HG03432 (cell line): Measurements from ENCODE around the gene SRRM2.

ENCODE experiments used
- ATAC-seq: cut with Tn5 transposase; IDR thresholded peaks from one replicate; pipeline ENCODE4 v1.9.1; 2021; ENCODE audit warnings: mild to moderate bottlenecking, moderate library complexity; ENCODE audit not compliant: unreplicated experiment

SRRM2 gene

GRCh38 chr16:2775765-2776499 is 23.5 kb downstream of the SRRM2 start:
- ATAC-seq: no peak

GRCh38 chr16:2776500-2777139 is 24.2 kb downstream of the SRRM2 start:
- ATAC-seq: peak; percentile 30

GRCh38 chr16:2777231-2777902 is 24.9 kb downstream of the SRRM2 start, which contains the start of gene ELOB:
Gene ELOB, minus strand, starts transcription at chr16:2777280. Its CDS starts 41 bp downstream, at chr16:2777239.
- peak; percentile 80 for ATAC-seq

GRCh38 chr16:2777903-2778629 is 25.6 kb downstream of the SRRM2 start:
- ATAC-seq: no peak

GRCh38 chr16:2778630-2778958 is 26.2 kb downstream of the SRRM2 start:
- ATAC-seq: no peak

GRCh38 chr16:2779151-2779920 is 26.9 kb downstream of the SRRM2 start:
- no peak for ATAC-seq

- ATAC-seq: no peak
These were observed 27.8 kb downstream of the SRRM2 start for GRCh38 chr16:2779978-2780898.

- no peak for ATAC-seq
These were observed 30.3 kb downstream of the SRRM2 start for GRCh38 chr16:2782583-2783351.

GRCh38 chr16:2783581-2784357 is 31.3 kb downstream of the SRRM2 start:
- no peak for ATAC-seq

GRCh38 chr16:2784358-2785100 is 32.1 kb downstream of the SRRM2 start:
- ATAC-seq: no peak

GRCh38 chr16:2785101-2785991 is 32.9 kb downstream of the SRRM2 start:
- no peak for ATAC-seq

- no peak for ATAC-seq
These were observed 33.8 kb downstream of the SRRM2 start for GRCh38 chr16:2786061-2786825.

GRCh38 chr16:2786826-2787151 is 34.4 kb downstream of the SRRM2 start:
- no peak for ATAC-seq

GRCh38 chr16:2787406-2787805 is 35.0 kb downstream of the SRRM2 start, which contains the start of gene PRSS33:
Gene PRSS33, minus strand, starts transcription at chr16:2787560. Its CDS starts 1,013 bp downstream, at chr16:2786547.
- no peak for ATAC-seq

- no peak for ATAC-seq
These were observed 35.5 kb downstream of the SRRM2 start for GRCh38 chr16:2787961-2788360.

GRCh38 chr16:2790631-2791030 is 38.2 kb downstream of the SRRM2 start:
- ATAC-seq: no peak
